Mucosa of descending colon (tissue), 3 donors: ENCODE results near the gene VSIG10. TPM values are rescaled to one million over a fixed set of nuclear protein-coding genes. Genes with fewer than 3 reads are reported as not detected.

Experiments used
- ATAC-seq: fragments of 200-7000 bp; cut with Tn5 transposase; one replicate; pipeline ENCODE4 v1.9.1; 2020; ENCODE audit warnings: mild to moderate bottlenecking, moderate library complexity
- DNase-seq, 3 donors: peaks; one replicate each; pipeline ENCODE4 v3.0.0-alpha.2; 2020
- H3K36me3 ChIP-seq: fragments of 200-600 bp; one replicate; pipeline ENCODE4 v1.8.0; 2021; ENCODE audit warnings: low read depth, mild to moderate bottlenecking
- H3K4me1 ChIP-seq: fragments of 200-600 bp; one replicate; pipeline ENCODE4 v1.8.0; 2021; ENCODE audit warnings: low read depth, mild to moderate bottlenecking
- H3K4me3 ChIP-seq: fragments of 200-600 bp; one replicate; pipeline ENCODE4 v1.8.0; 2021; ENCODE audit warnings: mild to moderate bottlenecking
- H3K9me3 ChIP-seq: fragments of 200-600 bp; one replicate; pipeline ENCODE4 v1.8.0; 2021; ENCODE audit warnings: mild to moderate bottlenecking
- intact Hi-C, 2 donors: fragments of 100-400 bp; cut with DNase I in 1 of 2; cut with micrococcal nuclease in 1 of 2; formaldehyde crosslinking; loops; one replicate each; pipeline versions ENCODE4 v1.11.0 to v1.11.1; 2022; cut with DNase I, micrococcal nuclease
- total RNA-seq, 3 donors: library from RNA; stranded (reverse); fragmentation: NEBNext Ultra II Directional in 2 of 3; extraction: Animal tissue kit (Norgen Biotek cat#: 25700) in 2 of 3; gene quantifications; one replicate each; pipeline versions ENCODE4 v1.2.1 to v1.2.4, GENCODE V29; 2021 to 2023
- TF ChIP-seq, protein P1 (sequence below): fragments of 200-600 bp; IDR thresholded peaks from one replicate; pipeline ENCODE4 v1.8.0; 2022; ENCODE audit warnings: antibody characterized with exemption, mild to moderate bottlenecking
- donor health status: DM: no; HTN: no; CAD: no; lungs with moderate emphysema.
- donor health status: DM: no; HTN: no; CAD: no.
- donor health status: DM: no; HTN: yes; CAD: no.

Gene VSIG10
- total RNA-seq, 3 donors from 2014 or later, result 56.2 to 131 (median 68.7) TPM

DNA sequence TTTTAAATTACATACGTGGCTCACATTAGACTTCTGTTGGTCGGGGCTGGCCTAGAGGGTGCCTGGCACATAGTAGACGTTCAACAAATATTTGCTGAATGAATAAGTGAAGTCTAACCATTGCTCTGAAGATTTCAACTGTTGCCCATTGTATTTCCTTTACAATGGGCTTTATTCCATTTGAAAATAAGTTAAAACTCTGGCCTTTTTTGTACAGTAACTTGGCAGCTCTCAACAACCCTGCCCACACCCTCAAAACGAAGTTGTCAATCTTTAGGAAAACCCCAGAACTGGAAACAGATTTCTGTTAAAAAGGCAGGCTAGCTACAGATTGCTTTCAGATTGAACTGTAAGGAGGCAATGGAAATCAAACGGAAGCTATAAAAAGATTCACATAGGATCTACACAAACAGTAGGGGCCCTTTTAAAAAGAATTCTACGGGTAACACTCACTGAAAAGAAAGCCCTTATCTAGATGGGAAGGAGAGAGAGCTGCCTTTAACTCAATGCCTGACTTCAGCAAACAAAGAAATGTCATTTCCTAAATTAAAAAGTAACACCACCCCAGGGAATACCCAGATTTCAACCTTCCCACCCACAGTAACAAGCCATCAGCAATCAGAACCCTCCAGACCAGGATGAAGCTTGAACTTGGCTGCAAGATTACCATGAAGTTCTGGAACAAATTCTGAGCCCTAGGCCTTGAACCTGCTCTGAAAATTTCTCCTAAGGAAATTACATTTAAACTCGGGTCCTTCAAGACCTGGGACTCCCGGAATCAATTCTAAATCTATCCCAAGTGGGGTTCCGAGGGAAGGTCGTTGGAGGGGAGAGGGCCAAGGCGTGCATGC is 44.2 kb downstream of the VSIG10 start:
- Histone ChIP-seq H3K9me3 (no peaks in the 10 kb centered on the region), H3K4me3 (no peak overlapping the region), H3K4me1 (peaks cover 32% of the 10 kb centered on the region), H3K36me3 (no peaks in the 10 kb centered on the region)
- intact Hi-C loops, result no loop called here
- ATAC-seq (no peak), DNase-seq (no peak)
- TF ChIP-seq, protein P1, sequence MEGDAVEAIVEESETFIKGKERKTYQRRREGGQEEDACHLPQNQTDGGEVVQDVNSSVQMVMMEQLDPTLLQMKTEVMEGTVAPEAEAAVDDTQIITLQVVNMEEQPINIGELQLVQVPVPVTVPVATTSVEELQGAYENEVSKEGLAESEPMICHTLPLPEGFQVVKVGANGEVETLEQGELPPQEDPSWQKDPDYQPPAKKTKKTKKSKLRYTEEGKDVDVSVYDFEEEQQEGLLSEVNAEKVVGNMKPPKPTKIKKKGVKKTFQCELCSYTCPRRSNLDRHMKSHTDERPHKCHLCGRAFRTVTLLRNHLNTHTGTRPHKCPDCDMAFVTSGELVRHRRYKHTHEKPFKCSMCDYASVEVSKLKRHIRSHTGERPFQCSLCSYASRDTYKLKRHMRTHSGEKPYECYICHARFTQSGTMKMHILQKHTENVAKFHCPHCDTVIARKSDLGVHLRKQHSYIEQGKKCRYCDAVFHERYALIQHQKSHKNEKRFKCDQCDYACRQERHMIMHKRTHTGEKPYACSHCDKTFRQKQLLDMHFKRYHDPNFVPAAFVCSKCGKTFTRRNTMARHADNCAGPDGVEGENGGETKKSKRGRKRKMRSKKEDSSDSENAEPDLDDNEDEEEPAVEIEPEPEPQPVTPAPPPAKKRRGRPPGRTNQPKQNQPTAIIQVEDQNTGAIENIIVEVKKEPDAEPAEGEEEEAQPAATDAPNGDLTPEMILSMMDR, result no peak

DNA sequence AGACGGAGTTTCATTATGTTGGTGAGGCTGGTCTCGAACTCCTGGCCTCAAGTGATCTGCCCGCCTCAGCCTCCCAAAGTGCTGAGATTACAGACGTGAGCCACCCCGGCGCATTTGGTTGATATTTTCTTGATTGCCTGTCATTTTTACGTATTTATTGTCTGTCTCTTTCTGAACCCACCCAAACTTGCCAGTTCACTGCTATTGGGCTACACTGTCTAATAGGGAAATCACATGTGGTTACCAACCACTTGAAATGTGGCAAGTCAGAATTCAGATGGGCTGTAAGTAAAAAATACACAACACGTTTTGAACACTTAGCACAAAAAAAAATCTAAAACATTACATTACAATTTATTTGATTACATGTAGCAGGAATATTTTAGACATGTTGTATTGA is 44.9 kb downstream of the VSIG10 start:
- ATAC-seq, result no peak
- H3K9me3 ChIP-seq, result no peaks in the 10 kb centered on the region
- H3K4me1 ChIP-seq, result peaks cover 34% of the 10 kb centered on the region
- no peak overlapping the region for H3K4me3 ChIP-seq
- TF ChIP-seq, protein P1, result no peak
- H3K36me3 ChIP-seq, result no peaks in the 10 kb centered on the region
- intact Hi-C loops, result no loop called here
- no peak for DNase-seq

DNA sequence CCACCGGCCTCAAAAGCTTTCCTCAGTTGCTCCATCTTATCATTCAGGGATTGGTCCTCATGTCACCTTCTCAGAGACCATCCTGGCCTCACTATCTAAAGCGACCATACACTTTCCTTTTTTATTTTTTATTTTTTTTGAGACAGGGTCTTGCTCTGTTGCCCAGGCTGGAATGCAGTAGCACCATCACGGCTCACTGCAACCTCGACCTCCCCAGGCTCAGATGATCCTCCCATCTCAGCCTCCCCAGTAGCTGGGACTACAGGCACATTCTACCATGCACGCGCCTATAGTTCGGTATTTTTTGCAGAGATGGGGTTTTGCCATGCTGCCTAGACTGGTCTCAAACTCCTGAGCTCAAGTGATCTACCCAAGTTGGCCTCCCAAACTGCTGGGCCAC is 45.6 kb downstream of the VSIG10 start:
- intact Hi-C loops, result no loop called here
- no peak for ATAC-seq

DNA sequence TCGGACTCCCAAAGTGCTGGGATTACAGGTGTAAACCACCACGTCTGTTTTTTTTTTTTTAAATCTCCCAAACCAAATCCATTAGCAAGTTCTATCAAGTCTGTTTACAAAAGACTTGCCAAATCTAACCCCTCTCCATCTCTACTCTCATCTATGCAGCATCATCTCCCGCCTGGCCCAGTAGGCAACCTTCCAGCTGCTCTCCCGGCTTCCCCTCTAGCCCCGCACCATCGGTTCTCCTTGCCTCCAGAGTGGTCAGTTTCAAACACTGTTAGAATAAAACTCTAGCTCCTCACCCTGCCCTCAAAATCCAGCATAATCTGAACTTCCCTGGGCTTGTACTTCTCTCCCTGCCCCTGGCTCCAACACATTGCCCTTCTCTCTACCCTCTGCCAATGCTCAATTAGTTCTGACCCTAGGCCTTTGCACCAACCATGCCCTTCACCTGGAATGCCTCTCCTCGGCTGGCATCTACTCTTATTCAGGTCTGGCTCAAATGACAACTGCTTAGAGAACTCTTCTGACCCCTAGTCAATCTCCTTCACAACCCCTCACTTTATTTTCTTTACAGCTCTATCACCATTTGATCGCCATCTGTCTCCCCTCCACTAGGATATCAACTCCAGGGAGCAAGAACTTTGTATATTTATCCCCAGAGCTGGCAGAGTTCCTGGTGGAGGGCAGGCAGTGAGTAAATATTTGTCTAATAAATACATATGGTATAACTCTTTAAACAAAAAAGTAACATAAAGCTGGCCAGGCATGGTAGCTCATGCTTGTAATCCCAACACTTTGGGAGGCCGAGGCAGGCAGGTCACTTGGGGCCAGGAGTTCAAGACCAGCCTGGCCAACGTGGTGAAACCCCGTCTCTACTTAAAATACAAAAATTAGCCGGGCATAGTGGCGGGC is 47.7 kb downstream of the VSIG10 start:
- ATAC-seq (no peak), DNase-seq (peak in 1 of 3 donors; percentile 39)
- no peak overlapping the region for H3K4me3 ChIP-seq
- no peaks in the 10 kb centered on the region for H3K9me3 ChIP-seq
- TF ChIP-seq, protein P1, result no peak
- peaks cover 5% of the 10 kb centered on the region for H3K36me3 ChIP-seq
- intact Hi-C loops, result no loop called here
- peaks cover 47% of the 10 kb centered on the region for H3K4me1 ChIP-seq

More for the DNA sequence above, 45.6 kb downstream of the VSIG10 start:
- DNase-seq, result no peak
- TF ChIP-seq, protein P1, result no peak
- no peak overlapping the region for H3K4me3 ChIP-seq
- H3K4me1 ChIP-seq, result peaks cover 34% of the 10 kb centered on the region
- H3K9me3 ChIP-seq, result no peaks in the 10 kb centered on the region
- H3K36me3 ChIP-seq, result no peaks in the 10 kb centered on the region

DNA sequence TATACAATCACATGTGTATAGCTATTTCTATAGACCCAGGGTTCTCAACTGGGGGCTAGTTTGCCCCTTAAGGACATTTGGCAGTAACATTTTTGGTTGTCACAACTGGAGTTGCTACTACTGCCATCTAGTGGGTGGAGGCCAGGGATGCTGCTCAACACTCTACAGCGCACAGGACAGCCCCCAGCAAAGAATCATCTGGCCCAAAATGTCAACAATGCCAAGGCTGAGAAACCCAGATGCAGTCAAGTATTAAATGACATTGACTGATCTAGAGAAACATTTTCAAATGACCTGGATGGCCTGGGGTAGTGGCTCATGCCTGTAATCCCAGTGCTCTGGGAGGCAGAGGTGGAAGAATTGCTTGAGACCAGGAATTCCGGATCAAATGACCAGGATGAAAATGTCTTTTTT is 48.7 kb downstream of the VSIG10 start:
- Histone ChIP-seq H3K36me3 (peaks cover 5% of the 10 kb centered on the region), H3K4me3 (no peak overlapping the region), H3K4me1 (peaks cover 47% of the 10 kb centered on the region), H3K9me3 (no peaks in the 10 kb centered on the region)
- intact Hi-C loops, result no loop called here
- TF ChIP-seq, protein P1, result peak; percentile 53
- ATAC-seq, result peak; percentile 13
- DNase-seq, result peak in 2 of 3 donors; percentile 52 to 63
